ENCODE results near the gene MATCAP1. TPM values are rescaled to one million over a fixed set of nuclear protein-coding genes. Genes with fewer than 3 reads are reported as not detected.

The MATCAP1 gene
- total RNA-seq = 10 to 100 TPM; 50.2 to 63.8 TPM
- polyA plus RNA-seq (2013, experiment 1 of 2) = 79.8 TPM
- 64.2 TPM for polyA plus RNA-seq (2013, experiment 2 of 2)
- long read RNA-seq, experiment 1, partial matches to known transcripts = 2 of 2 reads
- long read RNA-seq, experiment 1, other reads (novel, unspliced or antisense) = 0 of 2 reads
- long read RNA-seq, experiment 2, transcript KIAA0895L-203 (3 exons, 2,824 nt) = major isoform, 5 of 50 reads
- long read RNA-seq, experiment 2, partial matches to known transcripts = 12 of 50 reads
- long read RNA-seq, experiment 2, other reads (novel, unspliced or antisense) = 28 of 50 reads
- long read RNA-seq, experiment 3, partial matches to known transcripts = 12 of 45 reads
- long read RNA-seq, experiment 3, other reads (novel, unspliced or antisense) = 27 of 45 reads
- long read RNA-seq, experiment 4, partial matches to known transcripts = 0 of 5 reads
- long read RNA-seq, experiment 4, other reads (novel, unspliced or antisense) = 4 of 5 reads

- H3K9me3 Mint-ChIP-seq = no peaks in the 10 kb centered on the region
- Histone ChIP-seq H3K36me3 (ENCODE audit: control insufficient read depth, insufficient read depth, low read length) (peaks cover 7% of the 10 kb centered on the region), H3K27me3 (ENCODE audit: control insufficient read depth, insufficient read depth, low read length, poor library complexity, severe bottlenecking) (peaks cover 26% of the 10 kb centered on the region), H3K4me1 (ENCODE audit: control insufficient read depth, insufficient read depth, low read length) (peaks cover 6% of the 10 kb centered on the region), H3K9me3 (ENCODE audit: control insufficient read depth, low read length) (no peaks in the 10 kb centered on the region), H3K27ac (ENCODE audit: low read depth, low read length) (peak within 1 kb of the TSS; percentile 99), H3K4me3 (ENCODE audit: low read length) (peak within 1 kb of the TSS; percentile 84), H3K9ac (ENCODE audit: extremely low read depth, low read length, poor library complexity, severe bottlenecking) (peak within 1 kb of the TSS; percentile 82)
- WGBS, 2 experiments (ENCODE audit: insufficient coverage in 1 of 2, insufficient read length in 1 of 2) = 0% methylated on average over 37 to 77 of the region's 77 CpGs
- H3K36me3 Mint-ChIP-seq (ENCODE audit: low read depth) = no peaks in the 10 kb centered on the region
- TF ChIP-seq CTCF (conservative IDR thresholded peaks at IDR 0.05) = no peak
- H3K27ac Mint-ChIP-seq = no peak within 1 kb of the TSS
- H3K4me1 Mint-ChIP-seq = peaks cover 14% of the 10 kb centered on the region
- DNase-seq = peak; percentile 97
- H3K27me3 Mint-ChIP-seq (ENCODE audit: insufficient read depth) = peaks cover 25% of the 10 kb centered on the region
- no peak within 1 kb of the TSS for H3K4me3 Mint-ChIP-seq
These were observed at the start of gene MATCAP1 for GRCh38 chr16:67183627-67184452. Gene MATCAP1 (minus strand): TSS chr16:67183963. CDS start chr16:67180610, 3,353 bp downstream.

- WGBS, 2 experiments (ENCODE audit: insufficient coverage in 1 of 2, insufficient read length in 1 of 2) = 93 to 98% methylated on average over 5 to 12 of the region's 12 CpGs
- no peak for TF ChIP-seq CTCF (conservative IDR thresholded peaks at IDR 0.05)
- DNase-seq = peak; percentile 46
- Histone ChIP-seq H3K4me3 (ENCODE audit: low read length) (no peak overlapping the region), H3K27ac (ENCODE audit: low read depth, low read length) (no peak overlapping the region), H3K4me1 (ENCODE audit: control insufficient read depth, insufficient read depth, low read length) (no peaks in the 10 kb centered on the region), H3K9ac (ENCODE audit: extremely low read depth, low read length, poor library complexity, severe bottlenecking) (no peak overlapping the region), H3K36me3 (ENCODE audit: control insufficient read depth, insufficient read depth, low read length) (peaks cover 75% of the 10 kb centered on the region), H3K27me3 (ENCODE audit: control insufficient read depth, insufficient read depth, low read length, poor library complexity, severe bottlenecking) (no peaks in the 10 kb centered on the region), H3K9me3 (ENCODE audit: control insufficient read depth, low read length) (no peaks in the 10 kb centered on the region)
- peaks cover 12% of the 10 kb centered on the region for H3K4me1 Mint-ChIP-seq
- H3K4me3 Mint-ChIP-seq = no peak overlapping the region
- no peak overlapping the region for H3K27ac Mint-ChIP-seq
- no peaks in the 10 kb centered on the region for H3K9me3 Mint-ChIP-seq
- no peaks in the 10 kb centered on the region for H3K27me3 Mint-ChIP-seq (ENCODE audit: insufficient read depth)
- peaks cover 53% of the 10 kb centered on the region for H3K36me3 Mint-ChIP-seq (ENCODE audit: low read depth)
These were observed 47.3 kb upstream of the MATCAP1 start for GRCh38 chr16:67230809-67231660.

Data from endodermal cell (in vitro differentiated cells).